Ishikawa (cell line): ENCODE data around the gene TMEM245.

ENCODE experiments used
- CEBPB ChIP-seq: IDR thresholded peaks from 2 replicates; pipeline ENCODE4 v1.6.1; 2012
- EP300 ChIP-seq: IDR thresholded peaks from 2 replicates; pipeline ENCODE4 v1.6.1; 2012; ENCODE audit warnings: borderline replicate concordance
- RAD21 ChIP-seq: IDR thresholded peaks from 2 replicates; pipeline ENCODE4 v1.6.1; 2012; ENCODE audit warnings: low read depth
- TAF1 ChIP-seq: IDR thresholded peaks from 2 replicates; pipeline ENCODE4 v1.6.1; 2012; ENCODE audit warnings: low read depth, mild to moderate bottlenecking
- ZBTB7A ChIP-seq: IDR thresholded peaks from 2 replicates; pipeline ENCODE4 v1.6.1; 2012; ENCODE audit warnings: low read depth
- TF ChIP-seq, protein P1 (sequence below): IDR thresholded peaks from 2 replicates; pipeline ENCODE4 v1.6.1; 2012
- TF ChIP-seq, protein P2 (sequence below): IDR thresholded peaks from 2 replicates; pipeline ENCODE4 v1.6.1; 2012
- TF ChIP-seq, protein P3 (sequence below): IDR thresholded peaks from 2 replicates; pipeline ENCODE4 v1.6.1; 2012; ENCODE audit warnings: low read depth, mild to moderate bottlenecking

DNA sequence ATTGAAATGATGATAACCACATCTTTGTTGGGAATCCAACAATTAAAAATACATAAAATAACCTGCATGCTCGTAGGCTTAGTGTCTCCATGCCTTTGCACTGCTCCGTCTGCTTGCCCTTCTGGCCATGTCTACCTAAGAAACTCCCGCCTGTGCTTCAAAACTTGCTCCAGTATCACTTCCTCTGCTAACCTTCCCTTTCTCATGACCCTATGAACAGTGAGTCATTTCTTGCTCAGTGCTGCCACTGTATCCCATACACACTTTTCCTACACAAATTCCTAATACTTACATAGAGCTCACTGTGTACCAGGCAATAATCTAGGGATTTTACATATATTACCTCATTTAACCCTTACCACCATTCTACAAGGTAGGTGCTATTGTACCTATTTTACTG, 33.5 kb downstream of the TMEM245 start:
- TF ChIP-seq, protein P1, sequence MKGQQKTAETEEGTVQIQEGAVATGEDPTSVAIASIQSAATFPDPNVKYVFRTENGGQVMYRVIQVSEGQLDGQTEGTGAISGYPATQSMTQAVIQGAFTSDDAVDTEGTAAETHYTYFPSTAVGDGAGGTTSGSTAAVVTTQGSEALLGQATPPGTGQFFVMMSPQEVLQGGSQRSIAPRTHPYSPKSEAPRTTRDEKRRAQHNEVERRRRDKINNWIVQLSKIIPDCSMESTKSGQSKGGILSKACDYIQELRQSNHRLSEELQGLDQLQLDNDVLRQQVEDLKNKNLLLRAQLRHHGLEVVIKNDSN, result no peak
- TF ChIP-seq CEBPB, result no peak
- no peak for TF ChIP-seq TAF1
- TF ChIP-seq, protein P2, sequence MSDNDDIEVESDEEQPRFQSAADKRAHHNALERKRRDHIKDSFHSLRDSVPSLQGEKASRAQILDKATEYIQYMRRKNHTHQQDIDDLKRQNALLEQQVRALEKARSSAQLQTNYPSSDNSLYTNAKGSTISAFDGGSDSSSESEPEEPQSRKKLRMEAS, result no peak
- no peak for TF ChIP-seq ZBTB7A
- TF ChIP-seq RAD21, result no peak
- TF ChIP-seq, protein P3, sequence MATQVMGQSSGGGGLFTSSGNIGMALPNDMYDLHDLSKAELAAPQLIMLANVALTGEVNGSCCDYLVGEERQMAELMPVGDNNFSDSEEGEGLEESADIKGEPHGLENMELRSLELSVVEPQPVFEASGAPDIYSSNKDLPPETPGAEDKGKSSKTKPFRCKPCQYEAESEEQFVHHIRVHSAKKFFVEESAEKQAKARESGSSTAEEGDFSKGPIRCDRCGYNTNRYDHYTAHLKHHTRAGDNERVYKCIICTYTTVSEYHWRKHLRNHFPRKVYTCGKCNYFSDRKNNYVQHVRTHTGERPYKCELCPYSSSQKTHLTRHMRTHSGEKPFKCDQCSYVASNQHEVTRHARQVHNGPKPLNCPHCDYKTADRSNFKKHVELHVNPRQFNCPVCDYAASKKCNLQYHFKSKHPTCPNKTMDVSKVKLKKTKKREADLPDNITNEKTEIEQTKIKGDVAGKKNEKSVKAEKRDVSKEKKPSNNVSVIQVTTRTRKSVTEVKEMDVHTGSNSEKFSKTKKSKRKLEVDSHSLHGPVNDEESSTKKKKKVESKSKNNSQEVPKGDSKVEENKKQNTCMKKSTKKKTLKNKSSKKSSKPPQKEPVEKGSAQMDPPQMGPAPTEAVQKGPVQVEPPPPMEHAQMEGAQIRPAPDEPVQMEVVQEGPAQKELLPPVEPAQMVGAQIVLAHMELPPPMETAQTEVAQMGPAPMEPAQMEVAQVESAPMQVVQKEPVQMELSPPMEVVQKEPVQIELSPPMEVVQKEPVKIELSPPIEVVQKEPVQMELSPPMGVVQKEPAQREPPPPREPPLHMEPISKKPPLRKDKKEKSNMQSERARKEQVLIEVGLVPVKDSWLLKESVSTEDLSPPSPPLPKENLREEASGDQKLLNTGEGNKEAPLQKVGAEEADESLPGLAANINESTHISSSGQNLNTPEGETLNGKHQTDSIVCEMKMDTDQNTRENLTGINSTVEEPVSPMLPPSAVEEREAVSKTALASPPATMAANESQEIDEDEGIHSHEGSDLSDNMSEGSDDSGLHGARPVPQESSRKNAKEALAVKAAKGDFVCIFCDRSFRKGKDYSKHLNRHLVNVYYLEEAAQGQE, result no peak
- no peak for TF ChIP-seq EP300
